Measurements from ENCODE around the gene LGALS7.
"Not testable (repeated sequence)": the region's sequence is repeated elsewhere in the genome, so short reads cannot be mapped to it uniquely, and the experiment has no call there.

Gene LGALS7

DNA sequence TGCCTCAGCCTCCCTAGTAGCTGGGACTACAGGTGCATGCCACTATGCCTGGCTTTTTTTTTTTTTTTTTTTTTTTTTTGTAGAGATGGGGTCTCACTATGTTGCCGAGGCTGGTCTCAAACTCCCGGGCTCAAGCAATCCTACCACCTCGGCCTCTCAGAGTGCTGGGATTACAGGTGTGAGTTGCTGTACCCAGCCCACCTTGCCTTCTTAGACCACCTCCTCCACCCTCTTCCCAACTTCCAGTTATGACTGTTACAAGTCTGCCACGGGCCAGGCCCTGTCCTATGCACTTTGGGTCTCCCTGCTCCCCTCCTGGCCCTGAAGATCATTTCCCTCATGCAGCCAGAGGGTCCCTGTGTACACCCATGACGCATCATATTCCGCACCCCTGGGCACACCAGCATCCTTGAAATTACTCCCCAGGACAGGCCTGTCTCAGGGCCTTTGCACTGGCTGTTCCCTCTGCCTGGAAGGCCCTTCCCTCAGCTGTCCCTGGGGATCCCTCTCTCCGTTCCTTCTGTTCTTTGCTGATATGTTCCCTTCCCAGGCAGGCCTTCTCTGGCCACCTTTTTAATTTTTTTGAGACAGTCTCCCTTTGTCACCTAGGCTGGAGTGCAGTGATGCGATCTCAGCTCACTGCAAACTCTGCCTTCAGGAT, 36.4 kb upstream of the LGALS7 start:
- H3K4me3 ChIP-seq (ENCODE audit: low read length, poor library complexity, severe bottlenecking): no peak overlapping the region
- no peaks in the 10 kb centered on the region for H3K79me2 ChIP-seq (ENCODE audit: insufficient read depth, low read length)
- H3K4me1 ChIP-seq (ENCODE audit: insufficient read depth, low read length, poor library complexity, severe bottlenecking): no peaks in the 10 kb centered on the region
- H4K20me1 ChIP-seq (ENCODE audit: insufficient read depth, low read length, poor library complexity, severe bottlenecking): no peaks in the 10 kb centered on the region
- H3K9me2 ChIP-seq (replicated peaks; ENCODE audit: low read depth, low read length): no peaks in the 10 kb centered on the region
- no peak overlapping the region for H2AFZ ChIP-seq (ENCODE audit: low read length)
- H3K4me2 ChIP-seq (ENCODE audit: low read depth, low read length, poor library complexity, severe bottlenecking): no peak overlapping the region
- H3K9ac ChIP-seq (ENCODE audit: low read depth, low read length, poor library complexity, severe bottlenecking): no peak overlapping the region
- no peaks in the 10 kb centered on the region for H3K27me3 ChIP-seq (ENCODE audit: insufficient read depth, low read length, poor library complexity, severe bottlenecking)
- H3K36me3 ChIP-seq (ENCODE audit: insufficient read depth, low read length): no peaks in the 10 kb centered on the region
- H3K9me3 ChIP-seq (ENCODE audit: insufficient read depth, low read depth, low read length): no peaks in the 10 kb centered on the region
- TF ChIP-seq, protein P1, sequence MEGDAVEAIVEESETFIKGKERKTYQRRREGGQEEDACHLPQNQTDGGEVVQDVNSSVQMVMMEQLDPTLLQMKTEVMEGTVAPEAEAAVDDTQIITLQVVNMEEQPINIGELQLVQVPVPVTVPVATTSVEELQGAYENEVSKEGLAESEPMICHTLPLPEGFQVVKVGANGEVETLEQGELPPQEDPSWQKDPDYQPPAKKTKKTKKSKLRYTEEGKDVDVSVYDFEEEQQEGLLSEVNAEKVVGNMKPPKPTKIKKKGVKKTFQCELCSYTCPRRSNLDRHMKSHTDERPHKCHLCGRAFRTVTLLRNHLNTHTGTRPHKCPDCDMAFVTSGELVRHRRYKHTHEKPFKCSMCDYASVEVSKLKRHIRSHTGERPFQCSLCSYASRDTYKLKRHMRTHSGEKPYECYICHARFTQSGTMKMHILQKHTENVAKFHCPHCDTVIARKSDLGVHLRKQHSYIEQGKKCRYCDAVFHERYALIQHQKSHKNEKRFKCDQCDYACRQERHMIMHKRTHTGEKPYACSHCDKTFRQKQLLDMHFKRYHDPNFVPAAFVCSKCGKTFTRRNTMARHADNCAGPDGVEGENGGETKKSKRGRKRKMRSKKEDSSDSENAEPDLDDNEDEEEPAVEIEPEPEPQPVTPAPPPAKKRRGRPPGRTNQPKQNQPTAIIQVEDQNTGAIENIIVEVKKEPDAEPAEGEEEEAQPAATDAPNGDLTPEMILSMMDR (conservative IDR thresholded peaks at IDR 0.05; ENCODE audit: low read length): no peak
- TF ChIP-seq EZH2phosphoT487 (IDR thresholded peaks at IDR 0.05; ENCODE audit: borderline replicate concordance): no peak
- no peaks in the 10 kb centered on the region for H3F3A ChIP-seq (ENCODE audit: low read depth)

- no peaks in the 10 kb centered on the region for H4K20me1 ChIP-seq (ENCODE audit: insufficient read depth, low read length, poor library complexity, severe bottlenecking)
- H3K36me3 ChIP-seq (ENCODE audit: insufficient read depth, low read length): no peaks in the 10 kb centered on the region
- H3K9me2 ChIP-seq (replicated peaks; ENCODE audit: low read depth, low read length): no peaks in the 10 kb centered on the region
- no peaks in the 10 kb centered on the region for H3K4me1 ChIP-seq (ENCODE audit: insufficient read depth, low read length, poor library complexity, severe bottlenecking)
- H2AFZ ChIP-seq (ENCODE audit: low read length): no peak overlapping the region
- TF ChIP-seq, protein P1 (conservative IDR thresholded peaks at IDR 0.05; ENCODE audit: low read length): no peak
- TF ChIP-seq EZH2phosphoT487 (IDR thresholded peaks at IDR 0.05; ENCODE audit: borderline replicate concordance): no peak
- H3K27me3 ChIP-seq (ENCODE audit: insufficient read depth, low read length, poor library complexity, severe bottlenecking): no peaks in the 10 kb centered on the region
- no peaks in the 10 kb centered on the region for H3F3A ChIP-seq (ENCODE audit: low read depth)
- H3K4me2 ChIP-seq (ENCODE audit: low read depth, low read length, poor library complexity, severe bottlenecking): no peak overlapping the region
- no peaks in the 10 kb centered on the region for H3K79me2 ChIP-seq (ENCODE audit: insufficient read depth, low read length)
- H3K9me3 ChIP-seq (ENCODE audit: insufficient read depth, low read depth, low read length): no peaks in the 10 kb centered on the region
- no peak overlapping the region for H3K9ac ChIP-seq (ENCODE audit: low read depth, low read length, poor library complexity, severe bottlenecking)
- H3K4me3 ChIP-seq (ENCODE audit: low read length, poor library complexity, severe bottlenecking): no peak overlapping the region
These were observed 35.4 kb upstream of the LGALS7 start for GRCh38 chr19:38808741-38809140.

DNA sequence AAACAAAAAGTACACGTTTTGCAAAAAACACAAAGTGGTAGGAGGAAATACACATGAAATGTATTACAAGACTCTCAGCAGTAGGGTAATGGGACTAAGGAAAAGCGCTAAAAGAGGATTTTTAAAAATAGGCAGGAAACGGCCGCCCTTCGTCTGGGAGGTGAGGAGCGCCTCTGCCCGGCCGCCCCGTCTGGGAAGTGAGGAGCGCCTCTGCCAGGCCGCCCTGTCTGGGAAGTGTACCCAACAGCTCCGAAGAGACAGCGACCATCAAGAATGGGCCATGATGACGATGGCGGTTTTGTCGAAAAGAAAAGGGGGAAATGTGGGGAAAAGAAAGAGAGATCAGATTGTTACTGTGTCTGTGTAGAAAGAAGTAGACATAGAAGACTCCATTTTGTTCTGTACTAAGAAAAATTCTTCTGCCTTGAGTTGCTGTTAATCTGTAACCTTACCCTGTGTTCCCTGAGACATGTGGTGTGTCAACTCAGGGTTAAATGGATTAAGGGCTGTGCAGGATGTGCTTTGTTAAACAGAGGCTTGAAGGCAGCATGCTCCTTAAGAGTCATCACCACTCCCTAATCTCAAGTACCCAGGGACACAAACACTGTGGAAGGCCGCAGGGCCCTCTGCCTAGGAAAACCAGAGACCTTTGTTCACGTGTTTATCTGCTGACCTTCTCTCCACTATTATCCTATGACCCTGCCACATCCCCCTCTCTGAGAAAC, 34.2 kb upstream of the LGALS7 start:
- not testable (repeated sequence) for H3K4me1 ChIP-seq (ENCODE audit: insufficient read depth, low read length, poor library complexity, severe bottlenecking); H3K4me2 ChIP-seq (ENCODE audit: low read depth, low read length, poor library complexity, severe bottlenecking); H3K4me3 ChIP-seq (ENCODE audit: low read length, poor library complexity, severe bottlenecking); H3K27me3 ChIP-seq (ENCODE audit: insufficient read depth, low read length, poor library complexity, severe bottlenecking); H3F3A ChIP-seq (ENCODE audit: low read depth); H3K36me3 ChIP-seq (ENCODE audit: insufficient read depth, low read length); H3K9me3 ChIP-seq (ENCODE audit: insufficient read depth, low read depth, low read length); H3K79me2 ChIP-seq (ENCODE audit: insufficient read depth, low read length); H2AFZ ChIP-seq (ENCODE audit: low read length); H3K9ac ChIP-seq (ENCODE audit: low read depth, low read length, poor library complexity, severe bottlenecking); H4K20me1 ChIP-seq (ENCODE audit: insufficient read depth, low read length, poor library complexity, severe bottlenecking); H3K9me2 ChIP-seq (replicated peaks; ENCODE audit: low read depth, low read length)

Data from Loucy (cell line).